HuH-7 (cell line): ENCODE data around the gene LRIF1.
"Not testable (repeated sequence)": the region's sequence is repeated elsewhere in the genome, so short reads cannot be mapped to it uniquely, and the experiment has no call there.

ENCODE experiments used
- DNase-seq: peaks from one replicate; pipeline ENCODE4 v3.0.0; 2011; ENCODE audit warnings: low spot score

Gene LRIF1

GRCh38 chr1:110963691-110964454 lies at the start of gene LRIF1:
LRIF1 (minus strand) TSS chr1:110963922; CDS start chr1:110963688, 234 bp downstream.
- peak; percentile 74 for DNase-seq

GRCh38 chr1:111008031-111008430 lies 44.3 kb upstream of the LRIF1 start:
- DNase-seq, result no peak

- DNase-seq, result no peak
These were observed 42.8 kb upstream of the LRIF1 start for GRCh38 chr1:111006556-111006955.

GRCh38 chr1:110999607-111000006 lies 35.9 kb upstream of the LRIF1 start:
- DNase-seq, result not testable (repeated sequence)

GRCh38 chr1:110992329-110992728 lies 28.6 kb upstream of the LRIF1 start:
- peak; percentile 5 for DNase-seq

- DNase-seq, result not testable (repeated sequence)
These were observed 27.6 kb upstream of the LRIF1 start for GRCh38 chr1:110991295-110991694.

- DNase-seq, result no peak
These were observed 26.8 kb upstream of the LRIF1 start for GRCh38 chr1:110990541-110990940.

- DNase-seq, result no peak
These were observed 22.7 kb upstream of the LRIF1 start for GRCh38 chr1:110986407-110986891.

GRCh38 chr1:110982320-110982719 lies 18.6 kb upstream of the LRIF1 start:
- DNase-seq, result no peak

- DNase-seq, result no peak
These were observed 15.4 kb upstream of the LRIF1 start for GRCh38 chr1:110979154-110979553.

GRCh38 chr1:110976089-110976488 lies 12.4 kb upstream of the LRIF1 start:
- DNase-seq, result no peak

- no peak for DNase-seq
These were observed 11.5 kb upstream of the LRIF1 start for GRCh38 chr1:110975265-110975664.

- DNase-seq, result no peak
These were observed 3.5 kb upstream of the LRIF1 start for GRCh38 chr1:110967256-110967655.

GRCh38 chr1:110964455-110964903 lies 757 bp upstream of the LRIF1 start:
- no peak for DNase-seq

- peak; percentile 6 for DNase-seq
These were observed 631 bp downstream of the LRIF1 start for GRCh38 chr1:110962892-110963690.

- no peak for DNase-seq
These were observed 1.8 kb downstream of the LRIF1 start for GRCh38 chr1:110961902-110962301.

GRCh38 chr1:110960777-110961420 lies 2.8 kb downstream of the LRIF1 start:
- DNase-seq, result no peak

GRCh38 chr1:110957798-110958197 lies 5.9 kb downstream of the LRIF1 start:
- DNase-seq, result no peak

- no peak for DNase-seq
These were observed 7.1 kb downstream of the LRIF1 start for GRCh38 chr1:110956586-110956985.

GRCh38 chr1:110953031-110953430 lies 10.7 kb downstream of the LRIF1 start:
- no peak for DNase-seq

GRCh38 chr1:110952031-110952430 lies 11.7 kb downstream of the LRIF1 start:
- DNase-seq, result no peak

GRCh38 chr1:110951161-110951560 lies 12.6 kb downstream of the LRIF1 start:
- DNase-seq, result no peak
